Ovary (tissue), 3 donors: ENCODE measurements around the gene NOX3.

Experiments
- CTCF ChIP-seq, 3 donors: fragments of 450-650 bp in 2 of 3; fragments of 200-600 bp in 1 of 3; IDR thresholded peaks; one replicate each; pipeline versions ENCODE4 v1.5.1 to v1.8.0; 2016 to 2022; ENCODE audit warnings: antibody characterized with exemption in 3 of 3, mild to moderate bottlenecking in 1 of 3
- POLR2A ChIP-seq: fragments of 450-650 bp; IDR thresholded peaks from one replicate; pipeline ENCODE4 v1.6.1; 2017; ENCODE audit warnings: antibody characterized with exemption, mild to moderate bottlenecking, moderate library complexity
- donor health status: DM: no; HTN: no; CAD: no.

- no peak for TF ChIP-seq POLR2A
- no peak for TF ChIP-seq CTCF (IDR thresholded peaks at IDR 0.05)
These were observed 71.7 kb downstream of the NOX3 start for GRCh38 chr6:155383913-155384312.
